DMS 273 (cell line): Measurements from ENCODE around the gene PCNT.
A peak's percentile ranks its signal among the peaks of the same experiment; 100 is the strongest.
"Not testable (repeated sequence)": the region's sequence is repeated elsewhere in the genome, so short reads cannot be mapped to it uniquely, and the experiment has no call there.

Source experiments
- DNase-seq: peaks from one replicate; lab custom pipeline; 2025; ENCODE audit not compliant: unreplicated experiment; lab: John Stamatoyannopoulos, UW

Gene PCNT

GRCh38 chr21:46443910-46444309 lies 120.0 kb downstream of the PCNT start:
- DNase-seq: no peak

DNA sequence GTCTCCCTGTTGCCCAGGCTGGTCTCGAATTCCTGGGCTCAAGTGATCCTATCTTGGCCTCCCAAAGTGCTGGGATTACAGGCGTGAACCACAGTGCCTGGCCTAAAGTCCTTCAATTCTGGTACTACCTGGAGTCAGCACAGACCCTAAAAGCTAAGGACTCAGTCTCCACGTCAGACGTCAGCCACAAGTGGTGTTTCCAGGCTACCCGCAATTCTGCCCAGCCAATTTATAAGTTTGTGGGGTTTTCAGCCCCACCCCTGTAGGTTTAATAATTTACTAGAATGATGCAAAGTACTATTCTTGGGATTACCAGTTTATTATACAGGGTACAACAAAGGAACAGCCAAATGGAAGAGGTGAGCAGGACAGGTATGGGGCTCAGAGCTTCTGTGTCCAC lies 124.2 kb downstream of the PCNT start:
- no peak for DNase-seq

DNA sequence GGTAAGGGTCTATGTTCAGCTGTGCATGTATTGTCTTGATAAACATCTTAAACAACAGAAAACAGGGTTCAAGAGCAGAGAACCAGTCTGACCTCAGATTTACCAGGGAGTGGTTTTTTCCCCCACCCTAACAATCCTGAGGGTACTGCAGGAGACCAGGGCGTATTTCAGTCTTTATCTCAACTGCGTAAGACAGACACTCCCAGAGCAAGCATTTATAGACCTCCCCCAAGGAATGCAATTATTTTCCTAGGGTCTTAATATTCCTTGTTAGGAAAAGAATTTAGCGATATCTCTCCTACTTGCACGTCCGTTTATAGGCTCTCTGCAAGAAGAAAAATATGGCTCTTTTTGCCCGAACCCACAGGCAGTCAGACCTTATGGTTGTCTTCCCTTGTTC lies 124.9 kb downstream of the PCNT start:
- not testable (repeated sequence) for DNase-seq

- no peak for DNase-seq
Measured at GRCh38 chr21:46452710-46453109, 128.8 kb downstream of the PCNT start.

DNA sequence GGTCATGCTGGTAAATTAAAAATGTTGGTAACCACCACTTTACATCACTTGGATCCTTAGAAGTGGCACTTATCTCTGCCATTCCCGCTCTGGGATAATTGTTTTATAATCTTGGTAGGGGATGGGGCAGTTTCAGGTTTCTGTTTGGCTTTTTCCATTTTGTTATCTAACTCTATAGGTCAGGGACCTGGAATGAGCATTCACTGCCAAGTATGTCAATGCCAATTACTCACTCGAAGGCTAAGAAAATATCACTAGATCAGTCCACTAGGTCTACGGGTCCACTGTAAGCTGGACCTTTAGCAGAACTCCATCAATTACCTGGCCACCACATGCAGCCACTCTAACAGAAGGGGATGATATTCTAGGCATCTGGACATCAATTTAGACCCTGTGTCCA lies 130.2 kb downstream of the PCNT start:
- no peak for DNase-seq

- DNase-seq: no peak
Measured at GRCh38 chr21:46454634-46455390, 130.9 kb downstream of the PCNT start.

DNA sequence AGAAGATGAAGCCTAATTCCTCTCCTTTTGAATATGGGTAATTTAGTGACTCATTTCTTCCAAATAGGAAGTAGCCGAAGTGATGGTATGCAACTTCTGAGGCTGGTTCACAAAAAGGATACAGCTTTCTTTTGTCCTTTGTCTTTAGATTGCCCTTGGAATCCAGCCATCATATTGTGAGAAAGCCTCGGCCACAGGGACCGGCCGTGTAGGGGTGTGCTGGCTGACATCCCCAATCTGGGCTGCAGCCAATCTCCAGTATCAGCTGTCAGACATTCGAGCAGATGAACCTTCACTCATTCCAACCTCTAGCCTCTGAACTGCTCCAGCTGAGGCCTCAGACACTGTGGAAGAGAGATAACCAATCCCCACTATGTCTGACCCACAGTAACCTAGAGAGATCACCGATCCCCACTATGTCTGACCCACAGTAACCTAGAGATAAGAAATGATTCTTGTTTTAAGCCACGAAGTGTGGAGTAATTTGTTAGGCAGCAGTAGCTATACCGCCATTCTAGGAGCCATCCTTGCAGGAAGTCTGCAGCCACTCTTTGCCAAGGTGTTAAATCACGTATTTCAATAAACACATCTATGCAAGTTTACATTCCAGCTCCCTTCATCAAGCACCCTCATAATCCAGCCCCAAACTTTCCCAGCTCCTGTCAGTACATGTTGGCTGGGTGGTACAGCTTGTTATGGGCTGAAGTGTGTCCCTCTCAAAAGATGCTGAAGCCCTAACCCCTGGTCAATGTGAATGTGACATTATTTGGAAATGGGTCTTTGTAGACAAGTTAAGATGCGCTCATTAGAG lies 131.8 kb downstream of the PCNT start:
- no peak for DNase-seq

DNA sequence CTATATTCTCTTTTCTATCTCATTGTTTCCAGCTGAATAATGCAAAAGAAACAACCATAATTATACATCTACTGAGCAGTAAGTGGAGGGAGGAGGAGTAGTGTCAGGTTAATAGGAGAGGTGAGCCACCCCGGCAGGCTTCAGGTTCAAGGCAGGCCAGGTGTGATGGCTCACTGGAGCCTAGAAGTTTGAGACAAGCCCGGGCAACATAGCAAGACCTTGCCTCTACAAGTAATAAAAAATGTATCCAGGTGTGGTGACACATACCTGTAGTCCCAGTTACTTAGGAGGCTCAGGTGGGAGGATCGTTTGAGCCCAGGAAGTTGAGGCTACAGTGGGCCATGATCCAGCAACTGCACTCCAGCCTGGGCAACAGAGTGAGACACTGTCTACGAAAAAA lies 132.8 kb downstream of the PCNT start:
- no peak for DNase-seq

DNA sequence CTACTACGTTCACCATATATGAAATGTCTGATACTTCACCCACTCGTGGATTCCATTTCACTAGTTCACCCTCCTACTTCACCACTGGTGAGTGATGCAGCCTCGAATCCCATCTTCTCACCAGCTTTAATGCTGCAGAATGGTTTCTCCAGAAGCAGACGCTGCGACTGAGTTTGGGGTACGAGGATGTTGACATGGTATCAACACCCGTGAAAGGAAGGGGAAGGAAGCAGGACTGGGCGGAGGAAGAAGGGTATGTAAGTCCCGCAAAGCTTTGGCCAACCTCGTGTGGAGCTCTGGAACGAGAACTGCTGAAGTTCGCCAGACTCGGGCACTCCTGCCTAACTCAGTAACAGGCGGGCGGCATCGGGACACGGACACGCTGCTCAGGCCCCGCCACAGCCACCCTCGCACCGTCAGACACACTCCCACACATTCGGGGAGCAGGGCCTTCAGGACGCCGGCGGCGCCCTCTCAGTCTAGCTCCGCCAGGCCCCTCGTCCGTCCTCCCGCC lies 133.9 kb downstream of the PCNT start:
- peak; percentile 73 for DNase-seq

DNA sequence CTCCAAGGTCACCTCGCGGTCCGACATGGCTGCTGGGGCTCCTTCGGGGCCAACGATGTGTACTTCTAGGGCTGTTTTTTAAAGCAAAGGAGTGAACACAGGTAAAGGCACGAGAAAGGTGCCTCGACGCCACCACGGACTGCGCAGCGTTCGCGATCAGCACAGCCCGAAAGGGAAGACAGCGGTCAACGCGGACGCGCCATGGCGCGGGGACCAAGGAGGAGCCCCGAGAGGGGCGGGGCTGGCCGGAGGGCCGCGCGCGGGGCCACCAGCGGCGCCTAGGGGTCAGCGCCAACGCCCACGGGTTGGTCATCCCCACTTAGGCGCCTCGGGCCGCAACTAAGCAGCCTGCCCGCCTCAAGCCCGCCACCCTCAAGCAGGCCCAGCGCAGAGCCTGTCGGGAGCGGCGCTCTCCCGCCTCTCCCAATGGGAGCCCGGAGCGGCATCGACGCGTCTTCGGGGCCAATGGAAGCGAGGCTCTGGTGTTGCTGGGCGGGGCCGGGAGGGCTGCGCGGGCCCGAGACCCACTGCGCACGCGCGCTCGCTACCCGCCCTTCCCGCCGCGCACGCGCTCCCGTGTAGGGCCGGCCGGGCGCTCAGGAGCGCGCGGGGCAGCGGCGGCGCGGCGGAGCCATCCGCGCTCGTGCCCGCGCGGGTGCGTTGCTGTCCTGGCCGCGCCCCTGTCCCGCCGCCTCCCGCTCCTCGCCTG lies 134.5 kb downstream of the PCNT start, which contains the start of gene DIP2A:
Gene DIP2A, plus strand, starts transcription at position 577 of the 709 bp plus-strand sequence. CDS start 241 bp downstream, outside the sequence.
- DNase-seq: peak; percentile 99

DNA sequence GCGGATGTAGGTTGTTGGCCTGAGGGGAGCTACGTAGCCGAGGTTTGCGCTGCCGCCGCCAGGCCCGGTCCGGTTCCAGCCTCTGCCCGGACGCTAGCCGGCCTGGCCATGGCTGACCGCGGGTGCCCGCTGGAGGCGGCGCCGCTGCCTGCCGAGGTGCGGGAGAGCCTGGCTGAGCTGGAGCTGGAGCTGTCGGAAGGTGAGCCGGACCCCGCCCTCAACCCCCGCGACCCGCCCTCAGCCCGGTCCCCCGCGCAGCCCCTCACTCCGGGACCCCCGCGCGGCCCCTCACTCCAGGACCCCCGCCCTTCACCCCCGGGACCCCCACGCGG lies 135.0 kb downstream of the PCNT start:
- DNase-seq: no peak

GRCh38 chr21:46459356-46460112 lies 135.6 kb downstream of the PCNT start:
- peak; percentile 47 for DNase-seq

DNA sequence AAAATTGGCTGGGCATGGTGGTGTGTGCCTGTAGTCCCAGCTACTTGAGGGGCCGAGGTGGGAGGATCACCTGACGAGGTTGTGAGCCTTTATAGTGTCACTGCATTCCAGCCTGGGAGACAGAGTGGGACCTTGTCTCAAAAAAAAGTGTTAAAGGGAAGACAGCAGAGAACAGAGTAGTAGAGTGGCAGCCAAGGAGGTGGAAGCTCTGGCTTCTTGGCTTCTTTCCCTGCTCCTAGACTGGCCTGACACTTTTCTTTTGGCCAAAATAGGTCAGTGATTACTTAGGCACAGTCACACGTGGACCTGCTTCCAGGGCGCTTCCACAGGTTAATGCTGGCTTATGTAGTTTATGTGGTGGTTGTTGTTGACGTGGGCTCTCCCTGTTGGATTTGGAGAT lies 138.0 kb downstream of the PCNT start:
- DNase-seq: no peak

- DNase-seq: not testable (repeated sequence)
Measured at GRCh38 chr21:46465153-46465552, 141.2 kb downstream of the PCNT start.

- DNase-seq: no peak
Measured at GRCh38 chr21:46465651-46466050, 141.7 kb downstream of the PCNT start.

DNA sequence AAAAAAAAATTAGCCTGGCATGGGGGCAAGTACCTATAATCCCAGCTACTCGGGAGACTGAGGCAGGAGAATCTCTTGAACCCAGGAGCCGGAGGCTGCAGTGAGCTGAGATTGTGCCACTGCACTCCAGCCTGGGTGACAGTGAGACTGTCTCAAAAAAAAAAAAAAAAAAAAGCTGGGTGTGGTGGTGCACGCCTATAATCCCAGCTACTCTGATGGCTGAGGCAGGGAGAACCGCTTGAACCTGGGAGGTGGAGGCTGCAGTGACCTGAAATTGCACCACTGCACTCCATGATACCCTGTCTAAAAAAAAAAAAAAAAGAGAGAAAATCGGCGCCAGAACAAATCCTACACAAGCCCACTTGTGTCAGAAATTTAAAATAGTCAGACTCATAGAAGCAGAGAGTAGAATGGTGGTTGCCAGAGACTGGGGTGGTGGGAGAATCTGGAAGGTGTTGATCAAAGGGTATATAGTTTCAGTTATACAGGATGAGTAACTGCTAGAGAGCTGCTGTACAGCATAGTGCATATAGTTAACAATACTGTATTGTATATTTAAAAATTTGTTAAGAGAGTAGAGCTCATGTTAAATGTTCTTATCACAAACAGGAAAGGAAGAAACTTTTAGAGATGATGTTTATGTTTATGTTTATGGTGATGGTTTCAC lies 144.3 kb downstream of the PCNT start:
- no peak for DNase-seq

GRCh38 chr21:46469275-46469674 lies 145.3 kb downstream of the PCNT start:
- DNase-seq: no peak

DNA sequence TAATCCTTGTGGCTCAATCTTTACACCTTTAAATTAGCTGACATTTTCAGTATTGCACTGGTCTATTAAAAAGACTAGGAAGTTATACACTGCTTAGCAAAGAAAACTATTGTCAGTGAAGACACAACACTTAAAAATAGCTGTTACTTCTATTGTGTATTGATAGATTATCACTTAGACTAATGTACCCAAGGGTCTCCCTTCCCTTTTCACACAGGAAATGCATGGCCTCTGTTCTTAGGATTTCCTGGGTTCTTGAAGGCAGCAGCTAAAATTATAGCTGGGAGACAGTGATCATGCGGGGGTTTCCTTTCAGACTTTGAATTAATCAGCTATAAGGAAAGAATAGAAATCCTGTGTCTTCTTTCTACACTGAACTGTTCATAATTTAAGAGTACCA lies 147.6 kb downstream of the PCNT start:
- no peak for DNase-seq

- DNase-seq: no peak
Measured at GRCh38 chr21:46472246-46472645, 148.3 kb downstream of the PCNT start.

GRCh38 chr21:46474382-46474781 lies 150.4 kb downstream of the PCNT start:
- no peak for DNase-seq
